HG03108 (cell line): ENCODE results near the gene NLRC5.

Experiments
- ATAC-seq: cut with Tn5 transposase; IDR thresholded peaks from one replicate; pipeline ENCODE4 v1.9.1; 2021; ENCODE audit warnings: moderate library complexity; ENCODE audit not compliant: unreplicated experiment

The NLRC5 gene, protein sequence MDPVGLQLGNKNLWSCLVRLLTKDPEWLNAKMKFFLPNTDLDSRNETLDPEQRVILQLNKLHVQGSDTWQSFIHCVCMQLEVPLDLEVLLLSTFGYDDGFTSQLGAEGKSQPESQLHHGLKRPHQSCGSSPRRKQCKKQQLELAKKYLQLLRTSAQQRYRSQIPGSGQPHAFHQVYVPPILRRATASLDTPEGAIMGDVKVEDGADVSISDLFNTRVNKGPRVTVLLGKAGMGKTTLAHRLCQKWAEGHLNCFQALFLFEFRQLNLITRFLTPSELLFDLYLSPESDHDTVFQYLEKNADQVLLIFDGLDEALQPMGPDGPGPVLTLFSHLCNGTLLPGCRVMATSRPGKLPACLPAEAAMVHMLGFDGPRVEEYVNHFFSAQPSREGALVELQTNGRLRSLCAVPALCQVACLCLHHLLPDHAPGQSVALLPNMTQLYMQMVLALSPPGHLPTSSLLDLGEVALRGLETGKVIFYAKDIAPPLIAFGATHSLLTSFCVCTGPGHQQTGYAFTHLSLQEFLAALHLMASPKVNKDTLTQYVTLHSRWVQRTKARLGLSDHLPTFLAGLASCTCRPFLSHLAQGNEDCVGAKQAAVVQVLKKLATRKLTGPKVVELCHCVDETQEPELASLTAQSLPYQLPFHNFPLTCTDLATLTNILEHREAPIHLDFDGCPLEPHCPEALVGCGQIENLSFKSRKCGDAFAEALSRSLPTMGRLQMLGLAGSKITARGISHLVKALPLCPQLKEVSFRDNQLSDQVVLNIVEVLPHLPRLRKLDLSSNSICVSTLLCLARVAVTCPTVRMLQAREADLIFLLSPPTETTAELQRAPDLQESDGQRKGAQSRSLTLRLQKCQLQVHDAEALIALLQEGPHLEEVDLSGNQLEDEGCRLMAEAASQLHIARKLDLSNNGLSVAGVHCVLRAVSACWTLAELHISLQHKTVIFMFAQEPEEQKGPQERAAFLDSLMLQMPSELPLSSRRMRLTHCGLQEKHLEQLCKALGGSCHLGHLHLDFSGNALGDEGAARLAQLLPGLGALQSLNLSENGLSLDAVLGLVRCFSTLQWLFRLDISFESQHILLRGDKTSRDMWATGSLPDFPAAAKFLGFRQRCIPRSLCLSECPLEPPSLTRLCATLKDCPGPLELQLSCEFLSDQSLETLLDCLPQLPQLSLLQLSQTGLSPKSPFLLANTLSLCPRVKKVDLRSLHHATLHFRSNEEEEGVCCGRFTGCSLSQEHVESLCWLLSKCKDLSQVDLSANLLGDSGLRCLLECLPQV (N-terminal part only)

DNA sequence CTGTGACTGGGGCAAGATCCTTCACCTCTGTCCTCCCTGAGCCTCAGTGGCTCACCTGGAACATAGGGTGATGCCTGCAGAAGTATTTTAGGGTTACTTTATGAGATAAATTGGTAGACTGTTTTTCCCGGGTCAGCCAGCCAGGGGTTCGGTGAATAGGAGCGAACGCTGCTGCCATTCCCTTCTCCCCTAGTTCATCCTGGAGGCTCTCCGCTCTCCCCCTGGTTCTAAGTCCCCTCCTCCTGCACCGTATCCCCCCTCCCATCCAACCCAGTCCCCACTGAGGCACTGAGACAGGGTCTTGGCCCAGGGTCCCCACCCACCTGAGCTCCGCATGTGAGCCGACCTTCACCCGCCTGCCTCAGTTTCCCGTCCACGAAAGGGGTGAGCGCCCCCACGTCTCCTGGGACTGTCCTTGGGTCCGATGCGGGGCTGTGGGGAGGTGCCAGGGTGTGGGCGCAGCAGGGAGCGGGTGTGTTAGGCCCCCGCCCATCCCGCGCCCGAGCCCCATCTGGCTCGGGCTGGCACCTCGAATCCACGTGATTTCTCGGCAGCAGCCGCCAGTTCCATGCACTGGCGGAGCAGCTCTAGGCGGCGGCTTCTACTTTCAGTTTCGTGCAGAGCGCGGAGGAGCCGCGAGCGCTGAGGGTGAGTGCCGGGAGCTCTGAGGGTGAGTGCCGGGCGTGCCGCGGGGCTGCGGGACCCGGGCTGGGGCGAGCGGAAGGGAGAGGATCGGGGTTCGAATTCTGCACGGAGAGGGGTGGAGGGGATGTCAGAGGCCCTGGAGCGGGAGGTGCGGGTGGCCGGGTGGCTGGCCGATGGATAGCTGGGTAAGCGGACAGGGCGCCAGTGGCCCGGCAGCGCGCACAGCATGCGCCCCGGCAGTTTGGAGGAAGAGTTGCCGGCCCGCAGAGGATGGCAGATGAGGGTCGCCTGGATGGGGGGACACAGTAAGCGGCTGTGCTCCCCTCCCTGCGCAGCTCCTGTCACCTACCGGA is at the start of gene NLRC5:
Gene NLRC5, plus strand, starts transcription at position 610 of the 998 bp plus-strand sequence. CDS start 31,156 bp downstream, outside the sequence.
- ATAC-seq, result peak; percentile 64

DNA sequence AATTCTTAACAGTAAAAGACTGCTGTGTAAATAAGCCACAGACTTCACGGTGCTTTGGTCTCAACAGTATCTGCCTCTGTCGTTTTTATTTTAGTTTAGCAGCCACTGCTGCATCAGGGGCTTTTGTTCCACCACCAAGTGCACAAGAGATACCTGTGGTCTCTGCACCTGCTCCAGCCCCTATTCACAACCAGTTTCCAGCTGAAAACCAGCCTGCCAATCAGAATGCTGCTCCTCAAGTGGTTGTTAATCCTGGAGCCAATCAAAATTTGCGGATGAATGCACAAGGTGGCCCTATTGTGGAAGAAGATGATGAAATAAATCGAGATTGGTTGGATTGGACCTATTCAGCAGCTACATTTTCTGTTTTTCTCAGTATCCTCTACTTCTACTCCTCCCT is 49.6 kb upstream of the NLRC5 start:
- no peak for ATAC-seq

DNA sequence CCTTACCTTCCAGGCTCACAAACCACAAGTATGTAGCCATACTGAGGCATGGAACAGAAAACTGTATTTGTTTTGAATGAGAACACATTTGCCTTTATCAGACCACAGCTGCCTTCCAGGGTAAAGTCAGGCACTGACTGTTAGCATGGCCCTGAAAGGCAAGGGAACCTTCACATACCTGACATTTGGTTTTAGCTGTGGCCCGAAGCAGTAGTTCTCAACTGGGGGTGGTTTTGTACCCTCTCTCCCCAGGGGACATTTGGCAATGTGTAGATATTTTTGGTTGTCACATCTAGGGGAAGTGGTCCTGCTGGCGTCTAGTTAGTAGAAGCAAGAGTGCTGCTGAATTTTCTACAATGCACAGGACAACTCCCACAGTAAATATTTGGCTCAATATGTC is 48.3 kb upstream of the NLRC5 start:
- no peak for ATAC-seq

DNA sequence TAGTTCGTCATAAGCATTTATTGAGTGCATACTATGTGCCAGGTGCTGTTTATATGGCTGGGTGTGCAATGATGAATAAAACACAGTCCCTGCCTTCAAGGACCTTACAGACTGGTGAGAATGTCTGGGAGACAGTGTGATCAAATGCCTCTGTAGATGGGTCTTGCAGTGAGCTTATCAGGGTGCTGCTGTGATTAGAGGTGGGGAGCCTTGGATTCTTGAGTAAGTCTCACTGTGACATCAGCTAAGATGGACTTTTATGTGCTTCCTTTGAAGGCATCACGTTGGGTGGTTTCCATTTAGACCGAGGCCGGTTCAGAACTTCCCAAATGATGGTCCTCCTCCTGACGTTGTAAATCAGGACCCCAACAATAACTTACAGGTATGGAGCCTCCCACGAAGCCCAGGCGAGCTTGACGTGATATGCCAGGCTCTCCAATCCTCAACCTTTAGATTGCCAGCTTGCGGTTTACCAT is 47.5 kb upstream of the NLRC5 start:
- no peak for ATAC-seq

DNA sequence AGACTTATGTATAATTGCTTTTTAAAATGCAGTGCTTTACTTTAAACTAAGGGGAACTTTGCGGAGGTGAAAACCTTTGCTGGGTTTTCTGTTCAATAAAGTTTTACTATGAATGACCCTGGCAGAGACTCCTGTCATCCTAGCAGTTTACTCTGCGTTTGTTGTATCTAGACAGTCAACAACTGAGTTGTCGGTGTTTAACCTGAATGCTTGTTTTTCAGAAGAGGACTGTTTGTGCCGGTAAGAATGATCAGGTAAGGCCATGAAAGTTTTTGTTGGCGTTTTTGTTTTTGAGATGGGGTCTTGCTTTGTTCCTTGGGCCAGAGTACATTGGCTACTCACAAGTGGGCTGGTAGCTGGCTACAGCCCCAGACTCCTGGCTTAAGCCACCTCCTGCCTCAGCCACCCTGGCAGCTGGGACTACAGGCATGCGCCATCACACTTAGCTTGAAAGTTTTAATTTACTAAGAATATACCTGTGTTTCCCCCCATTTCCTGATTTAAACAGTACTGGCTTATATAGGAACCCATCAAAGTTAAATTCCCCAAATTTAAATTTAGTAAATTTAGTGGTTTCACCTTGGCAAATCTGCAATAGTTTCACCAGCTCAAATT is 45.5 kb upstream of the NLRC5 start:
- ATAC-seq, result no peak

DNA sequence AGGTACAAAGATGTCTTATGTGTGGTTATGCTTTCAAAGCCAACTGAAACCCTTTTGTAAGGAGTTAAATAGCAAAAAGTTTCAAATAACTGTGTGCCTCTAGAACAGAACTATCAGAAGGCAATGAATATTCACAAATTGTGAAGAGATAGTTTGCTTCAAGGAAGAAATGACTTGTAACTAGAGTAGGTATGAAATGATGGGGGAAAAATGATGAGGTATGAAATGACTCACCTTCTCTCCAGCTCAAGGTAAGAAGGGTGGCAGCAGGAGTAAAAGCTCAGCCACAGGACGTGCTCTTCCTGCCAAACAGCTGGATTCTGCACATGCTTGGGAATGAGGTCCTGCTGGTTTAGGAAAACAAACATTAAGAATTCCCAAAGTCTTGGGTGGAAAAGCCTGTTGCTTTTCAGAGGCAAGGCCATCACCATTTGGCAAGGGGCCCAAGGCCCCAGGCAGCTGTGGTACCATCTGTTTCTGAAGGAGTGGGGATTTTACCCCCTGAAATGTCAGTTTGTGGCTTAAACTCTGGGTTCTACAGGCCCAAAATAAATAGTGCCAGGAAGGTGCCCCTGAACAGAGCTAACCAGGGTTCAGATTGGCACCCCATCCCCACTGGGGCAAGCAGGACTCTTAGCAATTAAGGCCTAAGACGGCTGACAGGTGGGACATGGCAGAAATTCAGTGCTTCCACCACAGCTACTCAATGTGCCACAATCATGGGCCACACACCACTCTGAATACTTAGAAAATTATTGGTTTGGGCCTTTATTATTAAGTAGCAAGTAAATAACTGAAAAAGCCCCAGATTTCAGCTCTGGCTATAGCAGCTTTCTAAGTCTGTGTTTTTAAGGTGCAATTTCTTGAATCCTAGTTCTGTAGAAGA is 44.2 kb upstream of the NLRC5 start:
- no peak for ATAC-seq

DNA sequence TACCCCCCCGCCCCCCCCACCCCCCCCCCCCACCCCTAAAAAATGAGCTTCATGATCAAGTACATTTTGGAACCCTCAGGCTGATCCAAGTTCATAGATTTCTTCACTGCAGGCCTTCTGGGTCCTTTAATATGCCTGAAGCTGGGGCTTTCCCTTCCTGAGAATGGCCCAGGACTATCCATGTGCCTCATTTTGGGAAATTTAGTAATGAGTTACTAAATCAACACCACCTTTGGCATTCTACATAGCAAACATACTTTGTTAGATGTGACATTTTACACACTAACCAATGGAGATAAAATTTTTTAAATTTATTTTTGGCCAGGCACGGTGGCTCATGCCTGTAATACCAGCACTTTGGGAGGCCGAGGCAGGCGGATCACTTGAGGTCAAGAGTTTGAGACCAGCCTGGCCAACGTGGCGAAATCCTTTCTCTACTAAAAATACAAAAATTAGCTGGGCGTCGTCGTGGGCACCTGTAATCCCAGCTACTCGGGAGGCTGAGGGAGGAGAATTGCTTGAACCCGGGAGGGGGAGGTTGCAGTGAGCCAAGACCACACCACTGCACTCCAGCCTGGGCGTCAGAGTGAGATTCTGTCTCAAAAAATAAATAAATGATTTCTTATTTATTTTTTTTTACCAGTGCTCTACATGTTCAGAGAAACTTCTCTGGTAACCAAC is 43.4 kb upstream of the NLRC5 start:
- no peak for ATAC-seq

DNA sequence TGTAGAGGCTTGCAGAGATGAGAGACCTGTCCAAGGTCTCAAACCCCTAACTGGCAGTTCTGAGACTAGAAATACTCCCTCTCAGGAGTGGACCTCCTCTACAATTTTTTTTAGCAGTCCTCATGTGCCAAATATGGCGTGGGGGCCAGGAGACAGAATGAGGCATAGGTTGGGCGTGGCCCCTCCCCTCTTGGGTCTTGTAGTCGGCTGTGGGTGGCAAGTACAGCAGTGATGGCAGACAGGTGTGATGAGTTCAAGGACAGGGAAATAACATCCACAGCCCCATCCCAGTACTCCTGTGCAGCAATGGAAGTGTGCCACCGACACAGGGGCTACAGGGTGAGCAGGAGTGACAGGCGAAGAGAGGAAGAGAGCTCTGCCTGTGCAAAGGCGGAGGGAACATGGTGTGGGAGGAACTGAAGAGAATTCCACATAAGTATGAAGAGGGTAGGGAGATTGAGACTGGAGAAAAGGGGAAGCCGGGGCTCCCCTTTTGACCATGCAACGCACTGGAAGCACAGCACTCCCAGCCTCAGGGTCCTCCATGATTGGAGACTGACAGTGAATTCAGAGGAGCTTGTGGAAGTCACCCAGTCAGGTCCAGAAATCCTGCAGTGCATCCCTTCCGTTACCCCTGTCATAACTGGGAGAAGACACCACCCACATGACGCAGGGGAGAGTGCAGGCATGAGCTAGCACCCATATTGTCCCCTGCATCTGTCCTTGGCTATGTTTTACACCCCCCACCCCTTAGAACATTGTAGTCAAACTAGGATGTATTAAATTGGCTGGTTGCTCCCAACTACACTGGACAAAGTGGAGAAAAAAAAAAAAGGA is 42.4 kb upstream of the NLRC5 start:
- ATAC-seq, result no peak

DNA sequence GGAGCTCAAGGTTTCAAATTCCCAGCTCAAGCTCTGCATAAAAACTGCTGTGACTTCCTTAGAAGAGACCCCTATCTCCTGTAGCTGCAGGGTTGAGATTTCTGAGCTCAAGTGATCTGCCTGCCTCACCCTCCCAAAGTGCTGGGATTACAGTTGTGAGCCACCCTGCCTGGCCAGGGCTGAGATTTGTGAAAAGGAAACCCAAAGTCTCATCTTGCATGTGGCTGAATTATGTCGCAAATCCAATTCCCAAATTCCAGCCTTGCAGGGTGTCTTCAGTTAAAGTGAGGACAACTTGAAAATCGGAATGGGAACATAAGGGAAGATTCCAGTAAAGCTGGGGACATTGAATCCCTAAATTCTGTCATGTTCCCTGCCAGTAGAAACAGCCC is 41.8 kb upstream of the NLRC5 start:
- ATAC-seq, result no peak

DNA sequence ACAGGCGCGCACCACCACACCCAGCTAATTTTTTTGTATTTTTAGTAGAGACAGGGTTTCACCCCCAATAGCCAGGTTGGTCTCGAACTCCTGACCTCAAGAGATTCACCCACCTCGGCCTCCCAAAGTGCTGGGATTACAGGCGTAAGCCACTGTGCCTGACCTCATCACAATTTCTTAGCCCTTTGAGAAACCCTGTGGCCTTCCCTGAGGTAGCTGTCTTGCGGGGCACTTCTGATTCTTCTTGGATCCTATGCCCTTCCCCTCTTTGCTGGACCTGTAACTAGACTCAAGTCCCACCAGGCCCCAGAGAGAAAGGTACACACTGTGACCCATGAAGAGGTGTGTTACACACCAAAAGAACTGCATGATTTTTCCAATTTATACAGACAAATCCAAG is 41.1 kb upstream of the NLRC5 start:
- no peak for ATAC-seq

DNA sequence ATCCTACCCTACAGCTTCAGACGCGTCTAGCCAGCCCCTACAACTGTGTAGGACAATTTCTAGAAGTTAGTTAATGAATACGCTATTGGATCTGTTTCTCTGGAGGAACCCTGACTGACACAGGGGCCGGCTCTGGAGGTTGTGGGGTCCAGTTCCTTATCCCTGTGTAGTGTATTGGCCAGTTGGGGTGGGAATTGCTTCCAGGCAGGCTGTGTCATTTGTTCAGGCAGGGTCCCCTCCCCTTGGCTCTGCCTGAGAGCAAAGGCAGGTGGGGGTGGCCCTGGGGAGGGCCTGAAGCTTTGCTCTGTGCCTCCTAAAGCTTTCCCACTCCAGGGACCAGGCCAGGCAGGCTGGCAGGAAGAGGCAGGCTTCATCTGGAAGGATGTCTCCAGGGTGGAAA is 39.3 kb upstream of the NLRC5 start:
- ATAC-seq, result no peak

DNA sequence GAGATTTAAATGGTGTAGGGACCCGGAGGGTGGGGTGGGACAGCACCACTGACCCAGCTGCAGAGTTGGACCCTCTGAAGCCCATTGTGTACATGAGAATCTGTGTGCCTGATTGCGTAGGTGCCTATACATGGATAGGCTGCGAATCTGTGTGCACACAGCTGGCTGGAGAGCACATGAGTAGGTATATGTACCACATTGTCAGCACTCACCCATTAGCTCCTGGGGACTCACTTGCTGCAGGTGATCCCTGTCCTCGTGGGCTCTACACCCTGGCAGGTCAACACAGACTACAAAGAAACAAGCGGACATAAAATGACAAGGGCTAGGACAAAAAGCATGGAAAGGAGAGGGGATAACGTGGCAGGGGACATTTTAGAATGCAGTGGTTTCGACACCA is 38.9 kb upstream of the NLRC5 start:
- ATAC-seq, result no peak

DNA sequence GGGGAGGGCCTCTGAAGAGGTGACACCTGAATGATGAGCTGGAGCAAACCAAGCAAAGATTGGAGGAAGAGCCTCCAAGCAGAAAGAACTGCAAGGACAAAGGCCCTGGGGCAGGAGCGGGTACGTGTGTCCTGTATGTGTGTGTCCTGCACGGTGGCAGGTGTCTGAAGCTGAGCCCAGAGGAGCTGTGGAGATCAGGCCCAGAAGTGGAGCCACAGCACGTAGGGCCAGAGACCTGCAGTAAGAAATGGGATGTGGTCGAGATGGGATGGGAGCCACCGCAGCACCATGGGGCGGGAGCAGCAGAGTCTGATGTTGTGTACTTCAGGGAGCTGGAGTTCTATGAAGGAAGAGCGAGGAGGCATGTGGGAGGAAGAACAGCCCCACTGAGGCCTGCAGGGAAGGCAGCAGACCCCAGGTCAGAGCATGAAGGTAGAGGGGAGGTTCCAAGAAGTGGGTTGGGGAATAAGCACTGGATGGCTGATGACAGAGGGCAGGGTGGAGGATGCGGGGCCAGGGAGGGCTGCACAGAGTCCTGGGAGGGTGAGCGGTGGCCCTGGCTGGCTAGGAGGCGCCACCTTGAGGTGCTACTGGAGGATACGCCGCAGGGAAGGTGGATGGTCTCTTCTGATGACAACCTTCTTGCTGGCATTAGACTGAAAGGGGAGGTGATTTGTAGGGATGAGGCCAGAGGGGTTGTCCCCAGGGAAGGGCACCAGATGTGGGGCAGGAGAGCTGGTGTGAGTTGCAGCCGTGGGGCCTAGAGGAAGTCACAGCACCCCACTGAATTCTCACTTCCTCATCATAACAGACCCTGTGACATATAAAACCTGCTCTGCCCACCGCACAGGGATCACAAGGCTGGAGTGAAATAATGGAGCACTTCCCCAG is 38.2 kb upstream of the NLRC5 start:
- ATAC-seq, result peak; percentile 46

DNA sequence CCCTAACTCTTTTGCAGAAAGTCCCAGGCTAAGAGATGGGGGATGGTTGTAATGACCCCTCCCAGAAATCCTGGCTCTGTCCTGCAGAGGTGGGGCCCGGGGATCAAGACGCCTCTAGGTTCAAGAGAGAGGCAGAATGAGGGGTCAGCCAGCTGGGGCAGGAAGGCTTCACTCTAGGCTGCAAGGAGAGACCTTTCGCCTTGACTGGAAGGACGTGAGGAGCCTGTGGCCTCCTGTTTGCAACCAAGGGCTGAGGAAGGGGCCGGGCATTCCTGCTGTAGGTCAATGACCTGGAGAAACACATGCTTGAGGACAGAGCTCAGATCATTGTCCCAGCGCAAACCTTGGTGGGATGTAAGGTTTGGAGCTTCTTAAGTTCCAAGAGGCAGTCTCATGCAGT is 36.4 kb upstream of the NLRC5 start:
- no peak for ATAC-seq

DNA sequence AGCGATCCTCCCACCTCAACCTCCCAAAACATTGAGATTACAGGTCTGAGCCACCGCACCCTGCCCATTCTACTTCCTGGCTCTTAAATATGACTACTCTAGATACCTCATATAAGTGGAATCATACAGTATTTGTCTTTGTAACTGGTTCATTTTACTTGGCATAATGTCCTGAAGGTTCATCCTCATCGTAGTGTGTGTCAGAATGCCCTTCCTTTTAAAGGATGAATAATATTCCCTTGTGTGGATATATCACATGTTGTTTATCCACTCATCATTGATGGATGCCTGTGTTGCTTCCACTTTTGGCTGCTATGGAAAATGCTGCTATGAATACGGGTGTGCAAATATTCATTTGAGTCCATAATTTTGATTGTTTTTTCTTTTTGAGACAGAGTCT is 33.3 kb upstream of the NLRC5 start:
- ATAC-seq, result no peak

DNA sequence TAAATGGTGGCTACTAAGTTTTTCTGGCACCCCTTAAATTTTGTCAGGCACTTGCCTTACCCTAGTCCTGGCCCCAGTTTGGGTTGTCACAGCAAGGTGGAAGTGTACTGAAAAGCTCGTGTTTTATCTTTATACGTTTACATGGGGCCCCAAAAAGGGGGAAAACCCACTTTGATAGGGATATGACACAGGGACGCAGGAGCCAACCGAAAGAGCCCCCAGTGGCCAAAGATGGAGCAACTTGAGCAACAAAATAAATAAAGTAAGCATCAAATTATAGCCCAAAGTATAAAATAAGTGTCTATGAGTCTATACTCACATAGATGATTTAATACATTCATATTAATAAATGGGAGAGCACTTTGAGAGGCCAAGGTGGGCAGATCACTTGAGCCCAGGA is 32.6 kb upstream of the NLRC5 start:
- no peak for ATAC-seq
